Caco-2 (cell line): ENCODE results near the gene ZRANB1. TPM values are rescaled to one million over a fixed set of nuclear protein-coding genes. Genes with fewer than 3 reads are reported as not detected.

Experiments used
- Bru-seq: library from RNA; stranded (reverse); fragments of 400-500 nt; gene quantifications from one replicate; lab custom pipeline; 2021; lab: Mats Ljungman, UMichigan
- BruChase-seq, 2 experiments: library from RNA; stranded (reverse); fragments of 400-500 nt; gene quantifications; one replicate each; lab custom pipeline; 2021; lab: Mats Ljungman, UMichigan
- BruUV-seq: library from RNA; stranded (reverse); fragments of 400-500 nt; replicated peaks from 2 replicates; lab custom pipeline; 2021; lab: Mats Ljungman, UMichigan
- CTCF ChIA-PET: fragments of 300-600 bp; sonication (Branson Sonifier 250); formaldehyde crosslinking; loops from one replicate; lab custom pipeline; 2022; ENCODE audit warnings: antibody characterized with exemption; lab: Charles Lee
- POLR2A ChIA-PET: fragments of 300-600 bp; sonication (Branson Sonifier 250); formaldehyde crosslinking; loops from one replicate; lab custom pipeline; 2022; ENCODE audit warnings: antibody characterized with exemption; lab: Charles Lee
- DNase-seq, 2 experiments: peaks; one replicate each; pipeline versions ENCODE4 v3.0.0 to v3.0.0-alpha.2; 2020 to 2022
- H3K27me3 ChIP-seq: replicated peaks from 2 replicates; pipeline ENCODE4 v1.6.0; 2011; ENCODE audit warnings: low read length; ENCODE audit not compliant: control insufficient read depth, insufficient read depth
- H3K36me3 ChIP-seq: 2 replicates; pipeline ENCODE4 v1.5.1; 2011; ENCODE audit warnings: low read length; ENCODE audit not compliant: control insufficient read depth, insufficient read depth
- H3K4me1 ChIP-seq: fragments of 250-450 bp; sonication (Bioruptor Pico); 2 replicates; pipeline ENCODE4 v1.5.1; 2020; ENCODE audit warnings: mild to moderate bottlenecking
- H3K4me3 ChIP-seq: 2 replicates; pipeline ENCODE4 v1.5.1; 2011; ENCODE audit warnings: low read depth, mild to moderate bottlenecking, control low read depth, low read length
- H3K9me3 ChIP-seq: fragments of 250-450 bp; sonication (Bioruptor Pico); 2 replicates; pipeline ENCODE4 v1.5.1; 2020; ENCODE audit warnings: mild to moderate bottlenecking, moderate library complexity
- H3K27ac Mint-ChIP-seq: one replicate; pipeline ENCODE4 v1.8.0; 2022; ENCODE audit warnings: mixed read lengths; ENCODE audit not compliant: unreplicated experiment
- H3K27me3 Mint-ChIP-seq: one replicate; pipeline ENCODE4 v1.8.0; 2022; ENCODE audit warnings: mixed read lengths; ENCODE audit not compliant: insufficient read depth, unreplicated experiment
- H3K36me3 Mint-ChIP-seq: one replicate; pipeline ENCODE4 v1.8.0; 2022; ENCODE audit warnings: mild to moderate bottlenecking, mixed read lengths; ENCODE audit not compliant: insufficient read depth, unreplicated experiment
- H3K4me1 Mint-ChIP-seq: one replicate; pipeline ENCODE4 v1.8.0; 2022; ENCODE audit warnings: low read depth, mixed read lengths; ENCODE audit not compliant: unreplicated experiment
- H3K4me3 Mint-ChIP-seq: one replicate; pipeline ENCODE4 v1.8.0; 2022; ENCODE audit warnings: mild to moderate bottlenecking, moderate library complexity, mixed read lengths; ENCODE audit not compliant: unreplicated experiment
- H3K9me3 Mint-ChIP-seq: one replicate; pipeline ENCODE4 v1.8.0; 2022; ENCODE audit warnings: mixed read lengths; ENCODE audit not compliant: unreplicated experiment
- CTCF ChIP-seq, 2 experiments: fragments of 200-600 bp in 1 of 2; IDR thresholded peaks; 1 replicate in 1 of 2; 2 replicates in 1 of 2; pipeline versions ENCODE4 v1.5.1 to v1.8.0; 2011 to 2022; ENCODE audit warnings: antibody characterized with exemption in 1 of 2, control low read depth in 1 of 2, inconsistent platforms in 1 of 2, low read depth in 1 of 2, low read length in 1 of 2, mild to moderate bottlenecking in 1 of 2, moderate library complexity in 1 of 2; ENCODE audit not compliant: insufficient read depth in 1 of 2, severe bottlenecking in 1 of 2, unreplicated experiment in 1 of 2
- intact Hi-C: fragments of 100-400 bp; cut with micrococcal nuclease; formaldehyde crosslinking; loops from one replicate; pipeline ENCODE4 v1.10.0; 2022; ENCODE audit not compliant: unreplicated experiment
- long read RNA-seq: library from polyadenylated mRNA; stranded (forward); transcript quantifications from one replicate; pipeline ENCODE4 v2.0.0, GENCODE V29; 2022
- total RNA-seq: library from RNA; stranded (reverse); gene quantifications from 2 replicates; pipeline ENCODE4 v1.2.3, GENCODE V29; 2022

The ZRANB1 gene
- total RNA-seq: 24.6 and 27.7 TPM in 2 replicates
- Bru-seq, nascent RNA: percentile 90 among the genes with signal in this experiment
- BruChase-seq, experiment 1, labeled RNA remaining after a 2-hour chase: percentile 91 among the genes with signal in this experiment
- BruChase-seq, experiment 2, labeled RNA remaining after a 6-hour chase: percentile 86 among the genes with signal in this experiment
- long read RNA-seq, full-length matches to known transcripts: 1 of 55 reads
- long read RNA-seq, partial matches to known transcripts: 4 of 55 reads
- long read RNA-seq, other reads (novel, unspliced or antisense): 50 of 55 reads

GRCh38 chr10:124941823-124942222 is at the start of gene ZRANB1:
Gene ZRANB1, plus strand, starts transcription at chr10:124942123. Its CDS starts 371 bp downstream, at chr10:124942494.
- DNase-seq: no peak
- CTCF ChIA-PET: no interaction called here
- no peak for TF ChIP-seq CTCF (IDR thresholded peaks at IDR 0.05; ENCODE audit: insufficient read depth in 1 of 2, low read depth in 1 of 2, low read length in 1 of 2, severe bottlenecking in 1 of 2, unreplicated experiment in 1 of 2)
- no peaks in the 10 kb centered on the region for H3K9me3 ChIP-seq
- POLR2A ChIA-PET: no interaction called here
- H3K27ac Mint-ChIP-seq: no peak within 1 kb of the TSS
- H3K36me3 Mint-ChIP-seq: peaks cover 31% of the 10 kb centered on the region
- no peaks in the 10 kb centered on the region for H3K27me3 ChIP-seq
- no TSS peak for BruUV-seq
- H3K4me3 Mint-ChIP-seq: no peak within 1 kb of the TSS
- no peaks in the 10 kb centered on the region; the same call in 1 of the 2 replicates for H3K36me3 ChIP-seq
- 0 out of 2 replicates have a peak, but pooled peaks cover 5% of the 10 kb centered on the region for H3K4me1 ChIP-seq
- H3K4me1 Mint-ChIP-seq: no peaks in the 10 kb centered on the region
- H3K9me3 Mint-ChIP-seq: no peaks in the 10 kb centered on the region
- intact Hi-C loops: no loop called here
- H3K27me3 Mint-ChIP-seq: no peaks in the 10 kb centered on the region
- H3K4me3 ChIP-seq: no peak within 1 kb of the TSS

- no peaks in the 10 kb centered on the region for H3K9me3 Mint-ChIP-seq
- POLR2A ChIA-PET: interaction anchor here (0.6 kb wide), 1 partner anchor 23 kb away, joined by 4 read pairs; no protein-coding TSS in a partner anchor
- H3K27ac Mint-ChIP-seq: peak overlapping the region; percentile 0
- CTCF ChIA-PET: interaction anchor here (0.6 kb wide), 1 partner anchor 17 kb away, joined by 6 read pairs; no protein-coding TSS in a partner anchor
- Histone ChIP-seq H3K4me1 (no peaks in the 10 kb centered on the region), H3K36me3 (no peaks in the 10 kb centered on the region), H3K27me3 (no peaks in the 10 kb centered on the region), H3K4me3 (no peak overlapping the region), H3K9me3 (no peaks in the 10 kb centered on the region)
- BruUV-seq: no TSS peak
- intact Hi-C loops: no loop called here
- peaks cover 10% of the 10 kb centered on the region for H3K4me1 Mint-ChIP-seq
- DNase-seq: no peak
- no peak for TF ChIP-seq CTCF (IDR thresholded peaks at IDR 0.05; ENCODE audit: insufficient read depth in 1 of 2, low read depth in 1 of 2, low read length in 1 of 2, severe bottlenecking in 1 of 2, unreplicated experiment in 1 of 2)
- no peaks in the 10 kb centered on the region for H3K27me3 Mint-ChIP-seq
- no peak overlapping the region for H3K4me3 Mint-ChIP-seq
- H3K36me3 Mint-ChIP-seq: no peaks in the 10 kb centered on the region
Observed at GRCh38 chr10:124892905-124893304, 49.0 kb upstream of the ZRANB1 start.

- Histone ChIP-seq H3K4me3 (no peak overlapping the region), H3K9me3 (no peaks in the 10 kb centered on the region), H3K36me3 (no peaks in the 10 kb centered on the region), H3K4me1 (peaks cover 9% of the 10 kb centered on the region), H3K27me3 (no peaks in the 10 kb centered on the region)
- H3K4me3 Mint-ChIP-seq: no peak overlapping the region
- DNase-seq: no peak
- no TSS peak for BruUV-seq
- H3K27me3 Mint-ChIP-seq: no peaks in the 10 kb centered on the region
- CTCF ChIA-PET: no interaction called here
- H3K36me3 Mint-ChIP-seq: no peaks in the 10 kb centered on the region
- TF ChIP-seq CTCF (IDR thresholded peaks at IDR 0.05; ENCODE audit: insufficient read depth in 1 of 2, low read depth in 1 of 2, low read length in 1 of 2, severe bottlenecking in 1 of 2, unreplicated experiment in 1 of 2): no peak
- peaks cover 17% of the 10 kb centered on the region for H3K4me1 Mint-ChIP-seq
- H3K9me3 Mint-ChIP-seq: no peaks in the 10 kb centered on the region
- intact Hi-C loops: no loop called here
- POLR2A ChIA-PET: no interaction called here
- H3K27ac Mint-ChIP-seq: no peak overlapping the region
Observed at GRCh38 chr10:124894569-124895215, 47.2 kb upstream of the ZRANB1 start.
